GM12864 (cell line): ENCODE data around the gene ANKRD18B.

ENCODE experiments used
- DNase-seq: peaks from one replicate; pipeline ENCODE4 v3.0.0-alpha.2; 2011; ENCODE audit warnings: low read depth
- H3K4me3 ChIP-seq: 2 replicates; pipeline ENCODE4 v1.5.1; 2011; ENCODE audit warnings: mild to moderate bottlenecking, low read depth, low read length, control low read depth
- TF ChIP-seq, protein P1 (sequence below): IDR thresholded peaks from 2 replicates; pipeline ENCODE4 v1.5.1; 2011; ENCODE audit warnings: low read depth, mild to moderate bottlenecking, moderate library complexity, low read length, control low read depth, inconsistent platforms; ENCODE audit errors: missing control alignments

Gene ANKRD18B

GRCh38 chr9:33619666-33620404, 95.8 kb downstream of the ANKRD18B start:
- no peak overlapping the region for H3K4me3 ChIP-seq
- DNase-seq = no peak
- TF ChIP-seq, protein P1, sequence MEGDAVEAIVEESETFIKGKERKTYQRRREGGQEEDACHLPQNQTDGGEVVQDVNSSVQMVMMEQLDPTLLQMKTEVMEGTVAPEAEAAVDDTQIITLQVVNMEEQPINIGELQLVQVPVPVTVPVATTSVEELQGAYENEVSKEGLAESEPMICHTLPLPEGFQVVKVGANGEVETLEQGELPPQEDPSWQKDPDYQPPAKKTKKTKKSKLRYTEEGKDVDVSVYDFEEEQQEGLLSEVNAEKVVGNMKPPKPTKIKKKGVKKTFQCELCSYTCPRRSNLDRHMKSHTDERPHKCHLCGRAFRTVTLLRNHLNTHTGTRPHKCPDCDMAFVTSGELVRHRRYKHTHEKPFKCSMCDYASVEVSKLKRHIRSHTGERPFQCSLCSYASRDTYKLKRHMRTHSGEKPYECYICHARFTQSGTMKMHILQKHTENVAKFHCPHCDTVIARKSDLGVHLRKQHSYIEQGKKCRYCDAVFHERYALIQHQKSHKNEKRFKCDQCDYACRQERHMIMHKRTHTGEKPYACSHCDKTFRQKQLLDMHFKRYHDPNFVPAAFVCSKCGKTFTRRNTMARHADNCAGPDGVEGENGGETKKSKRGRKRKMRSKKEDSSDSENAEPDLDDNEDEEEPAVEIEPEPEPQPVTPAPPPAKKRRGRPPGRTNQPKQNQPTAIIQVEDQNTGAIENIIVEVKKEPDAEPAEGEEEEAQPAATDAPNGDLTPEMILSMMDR = no peak

- no peak overlapping the region for H3K4me3 ChIP-seq
- DNase-seq = no peak
- TF ChIP-seq, protein P1 = no peak
Observed at GRCh38 chr9:33620738-33621439, 96.8 kb downstream of the ANKRD18B start.
